ENCODE data around the gene NMT2.
"Not testable (repeated sequence)": the region's sequence is repeated elsewhere in the genome, so short reads cannot be mapped to it uniquely, and the experiment has no call there.

NMT2 gene

DNA sequence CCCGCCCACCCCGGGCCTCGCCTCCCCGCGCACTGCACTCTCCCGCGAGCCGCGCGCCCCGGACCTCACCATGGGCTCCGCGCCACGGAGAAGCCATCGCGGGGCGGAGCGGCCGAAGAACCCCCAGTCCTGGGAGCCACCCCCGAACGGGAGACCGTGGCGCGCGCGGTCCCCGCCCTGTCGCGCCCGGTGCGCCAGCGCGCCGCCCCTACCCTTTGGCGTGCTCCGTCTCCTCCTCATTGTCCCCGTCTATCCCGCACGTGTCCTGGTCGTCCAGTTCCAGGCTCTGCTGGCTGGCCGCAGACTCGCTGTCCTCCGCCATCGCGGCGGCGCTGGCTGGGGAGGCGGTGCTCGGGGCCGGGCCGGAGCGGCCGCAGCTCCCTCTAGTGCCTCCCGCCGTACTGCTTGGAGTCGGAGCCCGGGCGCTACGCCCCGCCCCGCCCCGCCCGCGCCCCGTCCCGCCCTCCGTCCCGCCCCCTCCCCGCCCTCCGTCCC, at the start of gene NMT2:
Gene NMT2, minus strand, starts transcription at position 403 of the 495 bp plus-strand sequence. Its CDS starts 81 bp downstream, at position 322.
- no peak for DNase-seq (ENCODE audit: extremely low read depth in 1 of 2, low read depth in 1 of 2)

DNA sequence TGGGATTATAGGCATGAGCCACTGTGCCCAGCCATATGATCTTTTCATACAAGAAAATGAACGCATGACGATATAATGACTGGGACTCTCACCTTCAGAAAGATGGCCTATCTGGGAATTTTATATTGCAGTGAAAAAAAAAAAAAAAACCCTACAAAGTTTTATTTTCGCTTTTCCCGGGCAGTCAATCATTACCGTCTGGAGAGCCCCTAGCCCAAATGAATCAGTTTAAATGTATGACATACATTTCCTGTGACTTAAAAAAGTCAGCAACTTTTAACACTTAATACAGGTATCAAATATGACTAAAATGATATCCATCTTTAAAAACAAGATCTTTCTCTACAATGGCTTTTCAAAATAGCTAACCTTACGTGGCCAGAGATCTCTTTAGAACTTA, 48.2 kb upstream of the NMT2 start:
- DNase-seq (ENCODE audit: extremely low read depth in 1 of 2, low read depth in 1 of 2): no peak

DNA sequence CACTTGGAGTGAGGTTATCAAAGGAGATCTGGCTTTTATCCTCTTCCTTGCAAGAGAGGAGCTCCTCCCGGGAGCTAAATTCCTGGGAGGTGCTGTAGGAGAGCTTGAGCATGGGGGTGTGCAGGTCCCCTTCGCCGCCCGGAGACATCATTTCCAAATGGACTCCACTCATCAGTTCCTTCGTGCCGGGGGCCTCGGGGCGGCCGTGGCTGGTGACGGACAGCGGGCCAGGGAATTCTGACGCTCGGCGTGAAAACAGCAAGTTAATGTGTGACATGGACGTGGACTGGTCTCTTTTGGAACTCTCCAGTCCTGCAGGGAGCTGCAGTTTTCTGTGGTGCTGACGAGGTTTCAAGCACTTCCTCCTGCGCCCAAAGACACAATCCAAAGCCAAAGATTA, 45.7 kb upstream of the NMT2 start:
- no peak for DNase-seq (ENCODE audit: extremely low read depth in 1 of 2, low read depth in 1 of 2)

DNA sequence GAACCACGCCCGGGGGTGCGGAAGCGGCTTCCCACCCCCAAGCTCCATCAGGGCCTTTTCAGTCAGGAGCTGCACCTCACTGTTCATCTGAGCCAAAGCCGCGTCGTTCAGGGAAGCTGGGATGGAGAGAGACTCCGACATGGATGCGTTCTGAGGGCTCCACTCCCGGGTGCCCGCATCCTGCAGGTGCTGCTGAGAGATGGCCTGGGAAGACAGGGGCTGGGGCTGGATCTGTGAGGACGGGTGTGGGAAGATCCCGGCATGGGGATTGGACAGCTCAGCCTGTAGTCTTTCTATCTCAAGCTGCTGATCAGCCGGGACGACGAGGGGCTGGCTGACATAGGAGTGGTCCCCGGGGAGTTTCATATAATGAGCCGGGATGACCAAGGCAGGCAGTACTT, 45.0 kb upstream of the NMT2 start:
- DNase-seq (ENCODE audit: extremely low read depth in 1 of 2, low read depth in 1 of 2): no peak

DNA sequence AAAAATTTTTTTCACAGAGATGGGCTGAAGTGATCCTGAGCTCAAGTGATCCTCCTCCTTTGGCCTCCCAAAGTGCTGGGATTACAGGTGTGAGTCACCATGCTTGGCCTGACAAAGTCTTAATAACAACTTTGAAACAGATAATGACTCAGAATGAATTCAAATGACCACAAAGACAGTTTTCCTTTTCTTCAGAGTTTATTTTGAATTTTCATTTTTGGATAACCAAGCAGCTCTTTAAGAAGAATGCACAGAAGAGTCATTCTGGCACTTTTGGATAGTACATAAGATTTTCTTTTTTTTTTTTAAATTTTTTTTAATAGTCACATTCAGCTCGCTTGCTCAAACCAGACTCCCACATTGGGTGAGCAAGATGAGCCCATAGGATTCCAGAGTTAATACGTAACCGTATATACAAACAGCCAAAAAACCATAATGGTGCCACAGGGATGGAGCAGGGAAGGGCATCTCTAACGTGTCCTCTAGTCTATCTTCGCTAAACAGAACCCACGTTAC, 43.0 kb upstream of the NMT2 start:
- no peak for DNase-seq (ENCODE audit: extremely low read depth in 1 of 2, low read depth in 1 of 2)

DNA sequence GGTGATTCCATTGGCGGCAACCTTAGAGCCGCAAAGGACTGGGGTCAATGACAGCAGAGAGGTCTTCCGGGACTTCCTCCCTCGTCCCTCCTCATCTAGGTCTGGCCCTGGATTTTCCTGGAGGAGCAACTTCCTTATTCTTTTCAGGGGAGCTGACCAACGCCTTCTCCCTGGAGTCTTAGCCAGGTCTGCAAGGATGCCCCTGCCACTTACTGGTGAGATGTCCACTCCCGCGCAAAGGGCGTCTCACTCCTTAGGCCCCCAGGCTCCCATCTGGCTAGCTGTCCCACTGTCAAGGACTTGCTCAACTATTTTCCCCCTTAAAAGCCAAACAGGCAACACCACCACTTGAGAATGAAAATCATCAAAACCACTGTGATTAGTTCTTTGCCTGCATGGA, 42.0 kb upstream of the NMT2 start:
- DNase-seq (ENCODE audit: extremely low read depth in 1 of 2, low read depth in 1 of 2): no peak

DNA sequence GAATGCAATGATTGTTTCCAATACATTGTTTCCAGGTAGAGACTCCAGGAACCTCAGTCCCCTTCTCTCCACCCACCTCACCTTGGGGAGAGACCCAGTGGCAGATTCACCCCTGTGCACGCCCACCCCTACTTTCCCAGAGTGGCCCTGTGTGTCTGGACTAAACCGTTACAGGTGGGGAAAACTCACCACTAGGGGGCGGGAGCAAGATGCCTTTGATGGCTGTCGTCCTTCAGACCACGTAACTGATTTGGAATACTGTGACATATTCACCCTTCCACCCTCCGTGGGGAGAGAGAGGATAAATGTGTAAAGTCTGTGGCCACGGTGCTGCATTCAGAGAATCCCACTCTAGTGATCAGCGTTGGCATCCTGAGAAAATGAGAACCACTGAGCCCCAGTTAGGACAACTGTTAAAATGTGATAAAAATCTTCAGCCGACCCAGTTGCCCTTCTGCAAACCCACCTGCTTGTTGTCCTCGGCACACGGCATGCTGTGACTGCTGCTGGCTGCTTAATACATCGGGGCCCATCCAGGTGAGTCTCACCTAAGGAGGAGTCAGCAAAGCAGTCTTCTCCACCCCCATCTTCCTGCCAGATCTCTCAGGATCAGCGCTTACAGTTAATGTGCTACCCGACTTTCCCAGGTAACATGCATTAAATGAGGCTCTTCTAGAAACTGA, 41.5 kb upstream of the NMT2 start:
- peak; percentile 66 to 75 for DNase-seq (ENCODE audit: extremely low read depth in 1 of 2, low read depth in 1 of 2)

DNA sequence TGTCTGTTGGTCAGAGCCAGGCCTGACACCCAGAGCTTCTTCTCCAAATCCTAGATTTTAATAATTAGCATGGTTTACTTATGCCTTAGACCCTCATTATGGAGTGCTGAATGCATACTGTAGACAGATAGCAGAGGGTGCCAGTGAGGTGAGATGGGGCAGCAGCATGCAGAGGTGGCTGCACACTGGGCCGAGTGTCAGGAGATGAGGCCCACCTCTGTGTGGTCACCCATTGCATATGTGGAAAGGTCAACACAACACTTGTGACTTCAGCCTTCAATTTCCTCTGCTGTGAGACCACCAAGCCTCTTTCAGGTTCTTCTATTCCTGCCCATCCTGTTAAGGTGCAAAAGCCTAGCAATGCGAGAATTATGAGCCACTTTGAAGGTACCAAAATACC, 39.7 kb upstream of the NMT2 start:
- DNase-seq (ENCODE audit: extremely low read depth in 1 of 2, low read depth in 1 of 2): no peak

DNA sequence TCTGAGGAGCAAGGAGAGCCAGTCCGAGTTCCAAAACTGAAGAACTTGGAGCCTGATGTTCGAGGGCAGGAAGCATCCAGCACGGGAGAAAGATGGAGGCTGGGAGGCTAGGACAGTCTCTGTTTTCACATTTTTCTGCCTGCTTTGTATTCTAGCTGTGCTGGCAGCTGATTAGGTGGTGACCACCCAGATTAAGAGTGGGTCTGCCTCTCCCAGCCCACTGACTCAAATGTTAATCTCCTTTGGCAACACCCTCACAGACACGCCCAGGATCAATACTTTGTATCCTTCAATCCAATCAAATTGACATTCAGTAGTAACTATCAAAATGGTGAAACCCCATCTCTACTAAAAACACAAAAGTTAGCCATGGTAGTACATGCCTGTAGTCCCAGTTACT, 38.9 kb upstream of the NMT2 start:
- not testable (repeated sequence) for DNase-seq (ENCODE audit: extremely low read depth in 1 of 2, low read depth in 1 of 2)

DNA sequence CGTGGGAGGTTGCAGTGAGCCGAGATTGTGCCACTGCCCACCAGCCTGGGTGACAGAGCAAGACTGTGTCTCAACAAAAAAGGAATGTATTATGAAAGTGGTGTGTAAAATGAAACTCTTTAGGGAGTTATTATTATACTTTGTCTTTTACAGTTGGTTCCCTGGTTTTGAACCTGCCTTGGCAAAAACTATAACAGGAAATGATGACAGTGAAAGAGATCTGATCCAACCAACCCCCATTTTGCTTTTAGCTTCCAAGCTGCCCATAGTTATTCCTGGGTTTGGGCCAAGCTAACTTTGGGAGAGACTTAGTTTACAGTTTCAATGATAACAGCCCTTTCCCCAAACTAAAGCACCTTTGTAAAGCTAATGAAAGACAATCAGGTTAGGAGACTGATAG, 34.1 kb upstream of the NMT2 start:
- no peak for DNase-seq (ENCODE audit: extremely low read depth in 1 of 2, low read depth in 1 of 2)

DNA sequence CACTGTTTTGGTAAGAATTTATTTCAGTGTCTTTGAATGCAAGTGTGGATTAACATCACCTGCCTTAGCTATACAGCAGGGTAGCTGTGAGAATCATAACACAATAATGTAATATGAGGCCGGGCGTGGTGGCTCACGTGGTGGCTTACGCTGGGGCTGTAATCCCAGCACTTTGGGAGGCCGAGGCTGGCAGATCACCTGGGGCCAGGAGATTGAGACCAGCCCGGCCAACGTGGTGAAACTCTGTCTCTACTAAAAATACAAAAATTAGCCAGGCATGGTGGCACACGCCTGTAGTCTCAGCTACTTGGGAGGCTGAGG, 33.8 kb upstream of the NMT2 start:
- not testable (repeated sequence) for DNase-seq (ENCODE audit: extremely low read depth in 1 of 2, low read depth in 1 of 2)

DNA sequence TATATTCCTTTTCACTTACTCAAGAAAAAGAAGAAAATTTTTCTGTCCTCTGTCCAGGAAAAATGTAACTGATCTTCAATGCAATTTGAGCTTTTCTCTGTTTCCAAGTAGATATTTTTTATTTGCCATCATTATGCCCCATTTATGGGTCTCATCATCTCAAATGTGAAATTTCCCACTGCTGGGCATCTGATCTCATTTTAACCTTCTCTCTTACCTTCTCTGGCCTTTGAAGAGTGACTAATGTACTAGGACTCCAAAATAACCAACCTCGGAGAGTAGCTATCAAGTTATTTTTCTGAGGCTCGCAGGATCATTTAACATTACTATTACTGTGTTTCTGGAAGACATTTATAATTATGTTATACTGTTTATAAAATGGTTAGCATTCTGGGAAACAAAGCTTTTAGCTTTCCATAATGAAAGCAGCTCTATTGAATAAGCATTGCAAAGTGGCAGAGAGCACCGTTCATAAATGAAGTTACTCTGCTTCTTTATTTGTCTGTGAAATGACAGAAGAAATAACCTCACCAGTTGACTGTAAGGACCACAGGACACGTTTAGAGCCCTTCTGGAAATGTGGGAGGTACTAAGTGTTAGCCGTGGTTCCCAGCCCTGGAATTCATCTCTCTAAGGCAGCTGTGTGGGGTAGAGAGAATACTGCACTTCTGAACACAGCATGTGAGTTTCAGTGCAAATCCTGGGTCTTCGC, 33.3 kb upstream of the NMT2 start:
- DNase-seq (ENCODE audit: extremely low read depth in 1 of 2, low read depth in 1 of 2): no peak

DNA sequence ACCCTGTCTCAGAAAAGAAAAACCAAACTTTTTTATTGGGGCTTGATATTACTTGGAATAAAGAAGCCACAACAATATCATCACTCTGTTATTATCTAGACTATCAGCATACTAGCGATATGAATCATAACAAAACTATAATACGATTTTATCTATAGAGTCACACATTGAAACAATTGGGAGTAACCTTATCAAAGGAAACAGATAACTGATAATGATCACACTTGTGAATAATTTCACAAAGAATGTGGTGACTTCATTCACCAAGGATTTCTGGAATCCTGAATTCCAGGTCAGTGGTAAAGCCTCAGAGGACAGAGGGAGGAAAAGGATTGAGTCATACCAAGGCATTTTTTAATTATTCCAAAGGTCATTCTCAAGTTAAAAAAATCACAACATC, 32.1 kb upstream of the NMT2 start:
- DNase-seq (ENCODE audit: extremely low read depth in 1 of 2, low read depth in 1 of 2): no peak

DNA sequence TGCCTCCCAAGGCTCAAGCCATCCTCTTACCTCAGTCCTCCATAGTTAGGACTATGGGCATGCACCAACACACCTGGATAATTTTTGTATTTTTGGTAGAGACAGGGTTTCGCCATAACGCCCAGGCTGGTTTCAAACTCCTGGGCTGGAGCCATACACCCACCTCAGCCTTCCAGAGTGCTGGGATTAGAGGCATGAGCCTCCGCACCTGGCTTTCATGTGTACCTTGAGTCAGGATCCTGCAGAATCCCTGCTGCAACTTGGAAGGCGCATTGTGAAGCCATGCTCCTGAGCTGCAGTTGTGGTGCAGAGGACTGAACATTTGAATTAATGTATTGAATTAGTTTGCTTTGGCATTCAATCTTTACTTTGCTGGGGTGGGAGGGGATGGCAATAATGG, 29.4 kb upstream of the NMT2 start:
- no peak for DNase-seq (ENCODE audit: extremely low read depth in 1 of 2, low read depth in 1 of 2)

DNA sequence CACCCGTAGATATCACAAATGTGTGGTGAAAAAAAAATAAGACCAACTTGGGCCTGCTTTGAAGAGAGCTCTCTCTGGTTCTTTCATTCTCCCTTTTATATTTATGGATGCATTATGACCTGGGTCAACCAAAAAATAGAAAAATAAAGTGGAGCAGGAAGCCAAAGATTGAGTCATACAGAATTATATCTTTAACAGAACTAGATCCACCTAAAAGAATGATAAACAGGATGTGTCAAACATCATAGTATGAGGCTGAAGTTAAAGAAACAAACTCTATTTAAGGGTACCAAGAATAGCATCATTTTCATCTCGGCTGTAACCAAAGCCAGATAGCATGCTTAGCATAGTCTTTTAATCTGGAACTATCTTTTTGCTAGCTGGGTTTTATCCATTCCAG, 28.8 kb upstream of the NMT2 start:
- no peak for DNase-seq (ENCODE audit: extremely low read depth in 1 of 2, low read depth in 1 of 2)

DNA sequence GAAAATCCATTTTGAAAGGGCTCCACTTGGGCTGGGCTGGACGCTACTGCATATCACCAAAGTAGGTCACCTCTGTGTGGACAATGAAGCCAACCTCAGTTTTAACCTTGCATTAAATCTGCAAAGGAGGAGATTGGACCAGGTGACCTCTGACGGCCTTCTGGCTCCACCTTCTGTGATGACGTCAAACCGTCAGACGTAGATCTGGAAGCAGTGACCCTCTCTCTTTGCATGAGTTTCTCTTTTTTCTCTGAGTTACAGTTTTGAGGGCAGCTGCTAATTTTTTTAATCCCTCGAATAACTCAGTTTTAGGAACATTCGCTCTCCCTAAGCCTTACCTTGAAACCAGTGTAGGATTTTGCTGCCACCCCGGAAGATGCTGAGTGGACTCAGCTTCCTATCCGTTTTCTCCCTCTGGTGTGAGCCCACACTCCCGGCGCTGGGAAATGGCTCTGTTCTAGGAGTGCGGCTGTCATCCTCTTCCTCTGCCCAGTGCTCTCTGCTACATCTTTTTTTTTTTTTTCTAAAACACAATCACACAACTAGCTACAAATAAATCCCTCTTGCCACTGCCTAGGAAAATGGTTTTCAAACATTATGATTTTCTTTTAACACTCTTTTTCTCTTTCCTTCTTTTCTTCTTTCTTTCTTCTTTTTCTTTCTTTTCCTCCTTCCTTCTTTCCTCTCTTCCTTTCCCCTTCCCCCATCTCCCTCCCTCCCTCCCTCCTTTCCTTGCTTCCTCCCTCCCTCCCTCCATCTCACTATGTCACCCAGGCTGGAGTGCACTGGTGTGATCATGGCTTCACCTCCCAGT, 27.7 kb upstream of the NMT2 start:
- no peak for DNase-seq (ENCODE audit: extremely low read depth in 1 of 2, low read depth in 1 of 2)

DNA sequence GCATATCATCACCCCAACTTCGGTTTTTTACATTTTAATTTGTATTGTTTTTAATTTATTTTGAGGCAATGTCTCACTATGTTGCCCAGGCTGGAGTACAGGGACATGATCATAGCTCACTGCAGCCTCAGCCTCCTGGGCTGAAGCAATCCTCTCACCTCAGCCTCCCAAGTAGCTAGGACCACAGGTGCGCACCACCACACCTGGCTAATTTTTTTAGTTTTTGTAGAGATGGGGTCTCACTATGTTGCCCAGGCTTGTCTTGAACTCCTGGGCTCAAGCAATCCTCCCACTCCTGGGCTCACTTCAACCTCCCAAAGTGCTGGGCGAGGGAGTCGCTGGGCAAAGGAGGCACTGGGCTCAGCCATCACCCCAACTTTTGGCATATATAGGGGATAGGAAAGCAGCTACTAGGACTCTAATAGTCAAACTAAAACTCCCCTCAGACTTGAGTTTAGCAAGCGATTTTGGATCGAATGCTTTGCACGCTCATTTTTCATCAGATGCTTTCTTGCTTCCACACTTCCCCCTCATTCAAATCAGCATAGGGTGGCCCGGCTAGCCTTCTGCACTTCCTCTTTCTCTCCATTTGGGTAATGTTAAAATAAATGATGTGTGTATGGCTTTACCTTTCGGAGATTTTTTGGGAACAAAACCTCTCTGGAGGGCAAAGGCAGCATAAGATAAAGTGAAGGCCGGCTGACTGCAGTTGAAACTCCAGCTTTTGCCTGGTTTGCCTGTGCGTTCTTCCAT, 20.8 kb upstream of the NMT2 start:
- DNase-seq (ENCODE audit: extremely low read depth in 1 of 2, low read depth in 1 of 2): no peak

DNA sequence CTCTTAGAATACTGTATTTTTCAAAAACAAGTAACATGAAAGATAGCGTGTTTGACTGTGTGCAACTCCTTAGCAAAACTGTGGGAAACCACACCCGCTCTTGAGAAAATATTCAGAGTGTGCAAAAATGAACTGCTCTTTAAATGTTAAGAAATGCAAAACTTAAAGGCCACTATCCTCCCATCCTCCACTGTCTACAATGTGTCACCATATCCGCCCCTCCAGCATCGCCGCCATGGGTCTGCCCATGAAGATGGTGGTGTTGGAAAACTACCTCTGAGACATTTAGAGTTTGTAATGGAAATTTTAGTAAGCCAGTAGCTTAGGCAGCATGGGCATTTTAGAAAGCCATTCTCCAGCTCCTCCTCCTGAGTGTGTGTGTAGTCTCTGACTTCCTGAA, 20.1 kb upstream of the NMT2 start:
- DNase-seq (ENCODE audit: extremely low read depth in 1 of 2, low read depth in 1 of 2): no peak

DNA sequence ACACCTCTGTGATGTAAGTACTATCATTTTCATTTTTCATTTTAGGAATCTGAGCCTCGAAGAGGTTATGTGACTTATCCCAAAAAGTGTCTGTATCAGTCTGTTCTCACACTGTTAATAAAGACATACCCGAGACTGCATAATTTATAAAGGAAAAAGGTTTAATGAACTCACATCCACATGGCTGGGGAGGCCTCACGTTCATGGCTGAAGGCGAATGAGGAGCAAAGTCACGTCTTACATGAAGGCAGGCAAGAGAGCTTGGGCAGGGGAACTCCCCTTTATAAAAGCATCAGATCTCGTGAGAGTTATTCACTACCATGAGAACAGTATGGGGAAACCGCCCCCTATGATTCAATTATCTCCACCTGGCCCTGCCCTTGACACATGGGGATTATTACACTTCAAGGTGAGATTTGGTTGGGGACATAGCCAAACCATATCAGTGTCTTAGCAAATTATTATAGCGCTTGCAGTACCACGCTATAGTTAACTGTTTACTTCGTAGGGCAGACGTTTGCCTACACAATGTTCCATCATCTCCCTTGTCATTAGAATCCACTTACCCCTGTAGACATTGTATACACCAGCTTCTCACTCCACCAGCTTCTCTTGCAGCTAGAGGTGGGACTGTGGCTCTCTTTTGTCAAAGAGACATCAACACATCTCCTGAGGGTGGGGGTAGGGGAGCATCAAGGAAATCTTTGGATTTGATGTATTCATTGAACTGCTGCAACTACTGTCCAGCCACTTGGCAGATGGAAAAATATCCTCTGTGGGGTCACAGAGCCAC, 15.4 kb upstream of the NMT2 start:
- DNase-seq (ENCODE audit: extremely low read depth in 1 of 2, low read depth in 1 of 2): no peak

DNA sequence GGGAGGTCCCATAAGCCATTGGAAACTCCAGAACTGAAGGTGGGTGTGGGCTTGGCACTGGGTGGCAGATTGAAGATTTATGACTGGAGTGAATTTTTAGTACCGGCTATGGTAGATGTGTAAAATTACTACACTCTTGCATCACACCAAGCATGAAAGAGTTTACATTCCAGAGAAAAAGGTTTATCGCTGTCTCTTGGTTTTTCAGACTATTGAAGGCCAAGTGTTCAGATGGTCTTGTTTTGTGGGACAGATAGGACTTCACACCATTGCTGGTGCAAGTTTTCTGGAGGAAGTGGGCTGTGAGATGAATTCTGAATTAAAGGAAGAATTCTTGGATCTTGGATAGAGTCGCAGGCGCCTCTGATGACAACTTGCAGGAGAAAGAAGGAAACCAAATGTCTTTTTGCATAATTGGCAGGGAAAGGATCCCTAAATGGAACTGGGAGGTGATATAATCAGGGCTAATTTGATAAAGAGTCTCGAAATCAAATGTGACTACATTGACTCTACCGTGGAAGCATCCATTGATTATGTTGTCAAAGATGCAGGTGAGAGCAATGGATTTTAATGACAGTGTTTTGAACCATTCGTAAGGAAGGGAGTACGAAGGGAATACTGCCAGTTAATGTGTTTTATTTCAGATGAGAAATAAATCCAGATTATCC, 14.2 kb upstream of the NMT2 start:
- DNase-seq (ENCODE audit: extremely low read depth in 1 of 2, low read depth in 1 of 2): no peak

Data from activated CD8-positive, alpha-beta memory T cell treated with anti-CD3 and anti-CD28 coated beads for 1 hour (primary cell).